NB4 (cell line): ENCODE measurements around the gene INTS1.
A peak's percentile ranks its signal among the peaks of the same experiment; 100 is the strongest.

Source experiments
- DNase-seq: peaks from one replicate; pipeline ENCODE4 v3.0.0; 2010; ENCODE audit warnings: low read depth
- H3K4me3 ChIP-seq: one replicate; pipeline ENCODE4 v1.5.1; 2011; ENCODE audit warnings: mild to moderate bottlenecking, low read depth, low read length, moderate library complexity
- MYC ChIP-seq: IDR thresholded peaks from 2 replicates; pipeline ENCODE4 v1.6.1; 2011; ENCODE audit warnings: low read depth, low read length
- POLR2A ChIP-seq: IDR thresholded peaks from 2 replicates; pipeline ENCODE4 v1.6.1; 2011; ENCODE audit warnings: mild to moderate bottlenecking; ENCODE audit not compliant: insufficient read length; ENCODE audit errors: extremely low read depth
- TF ChIP-seq, protein P1 (sequence below): IDR thresholded peaks from one replicate; pipeline ENCODE4 v1.5.1; 2012; ENCODE audit warnings: low read depth, low read length
- TF ChIP-seq, protein P2 (sequence below): IDR thresholded peaks from 2 replicates; pipeline ENCODE4 v1.6.1; 2011; ENCODE audit warnings: low read depth, low read length

Gene INTS1

DNA sequence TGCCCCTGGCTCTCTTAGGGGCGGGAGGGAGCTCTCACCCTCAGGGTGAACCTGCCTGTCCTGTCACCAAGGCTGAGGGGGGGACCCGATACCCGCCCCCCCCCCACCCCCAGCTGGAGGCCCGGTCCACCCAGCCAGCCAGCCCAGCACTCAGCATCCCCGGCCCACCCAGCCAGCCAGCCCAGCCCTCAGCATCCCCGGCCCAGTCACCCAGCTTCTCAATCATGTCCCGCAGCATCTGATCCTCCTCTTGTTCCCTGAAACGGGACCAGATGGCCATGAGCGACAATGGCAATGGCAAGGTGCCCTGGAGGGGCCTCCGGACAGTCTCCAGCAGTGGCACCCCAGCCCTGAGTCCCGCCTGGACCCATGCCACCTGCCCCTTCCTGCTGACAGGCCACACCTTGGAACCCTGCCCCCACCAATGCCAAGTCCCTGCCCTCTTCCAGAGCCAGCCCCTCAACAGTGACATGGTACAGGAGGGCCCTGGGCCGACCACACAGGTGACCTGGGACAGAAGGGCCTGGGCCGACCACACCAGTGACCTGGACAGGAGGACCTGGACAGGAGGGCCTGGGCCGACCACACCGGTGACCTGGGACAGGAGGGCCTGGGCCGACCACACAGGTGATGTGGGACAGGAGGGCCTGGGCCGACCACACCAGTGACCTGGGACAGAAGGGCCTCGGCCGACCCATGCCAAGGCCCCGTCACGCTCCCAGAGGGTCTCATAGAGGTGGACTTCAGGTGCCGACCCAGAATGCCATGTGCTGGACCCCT is 69.1 kb downstream of the INTS1 start:
- no peak overlapping the region for H3K4me3 ChIP-seq
- DNase-seq = no peak
- TF ChIP-seq, protein P1, sequence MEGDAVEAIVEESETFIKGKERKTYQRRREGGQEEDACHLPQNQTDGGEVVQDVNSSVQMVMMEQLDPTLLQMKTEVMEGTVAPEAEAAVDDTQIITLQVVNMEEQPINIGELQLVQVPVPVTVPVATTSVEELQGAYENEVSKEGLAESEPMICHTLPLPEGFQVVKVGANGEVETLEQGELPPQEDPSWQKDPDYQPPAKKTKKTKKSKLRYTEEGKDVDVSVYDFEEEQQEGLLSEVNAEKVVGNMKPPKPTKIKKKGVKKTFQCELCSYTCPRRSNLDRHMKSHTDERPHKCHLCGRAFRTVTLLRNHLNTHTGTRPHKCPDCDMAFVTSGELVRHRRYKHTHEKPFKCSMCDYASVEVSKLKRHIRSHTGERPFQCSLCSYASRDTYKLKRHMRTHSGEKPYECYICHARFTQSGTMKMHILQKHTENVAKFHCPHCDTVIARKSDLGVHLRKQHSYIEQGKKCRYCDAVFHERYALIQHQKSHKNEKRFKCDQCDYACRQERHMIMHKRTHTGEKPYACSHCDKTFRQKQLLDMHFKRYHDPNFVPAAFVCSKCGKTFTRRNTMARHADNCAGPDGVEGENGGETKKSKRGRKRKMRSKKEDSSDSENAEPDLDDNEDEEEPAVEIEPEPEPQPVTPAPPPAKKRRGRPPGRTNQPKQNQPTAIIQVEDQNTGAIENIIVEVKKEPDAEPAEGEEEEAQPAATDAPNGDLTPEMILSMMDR = no peak
- TF ChIP-seq, protein P2, sequence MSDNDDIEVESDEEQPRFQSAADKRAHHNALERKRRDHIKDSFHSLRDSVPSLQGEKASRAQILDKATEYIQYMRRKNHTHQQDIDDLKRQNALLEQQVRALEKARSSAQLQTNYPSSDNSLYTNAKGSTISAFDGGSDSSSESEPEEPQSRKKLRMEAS = no peak
- no peak for TF ChIP-seq MYC

DNA sequence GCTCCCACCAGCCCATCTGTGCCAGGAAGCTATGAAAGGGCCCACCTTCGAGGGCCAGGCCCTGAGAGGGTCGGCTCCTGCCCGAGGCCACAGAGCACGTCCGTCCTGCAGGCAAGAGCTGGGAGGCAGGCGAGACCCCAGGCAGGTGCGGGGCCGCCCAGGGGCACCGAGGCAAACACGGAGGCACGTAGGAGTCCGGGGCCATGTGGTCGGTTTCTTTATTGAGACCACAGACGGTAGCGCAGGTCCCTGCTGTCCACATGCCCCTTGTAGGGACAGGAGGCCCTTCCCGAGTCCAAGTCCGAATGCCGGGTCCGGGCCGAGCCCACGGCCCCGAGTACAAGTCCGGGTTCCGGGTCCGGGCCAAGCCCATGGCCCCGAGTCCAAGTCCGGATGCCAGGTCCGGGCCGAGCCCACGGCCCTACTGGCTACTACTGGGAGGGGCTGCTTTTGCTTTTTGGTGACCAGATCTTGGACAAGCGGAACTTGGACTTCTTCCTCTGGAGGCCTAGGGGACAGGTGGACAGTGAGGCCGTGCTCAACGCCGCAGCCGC is 69.9 kb downstream of the INTS1 start:
- no peak for DNase-seq
- TF ChIP-seq, protein P1 = no peak
- TF ChIP-seq, protein P2 = no peak
- TF ChIP-seq MYC = no peak
- TF ChIP-seq POLR2A = no peak
- H3K4me3 ChIP-seq = no peak overlapping the region

DNA sequence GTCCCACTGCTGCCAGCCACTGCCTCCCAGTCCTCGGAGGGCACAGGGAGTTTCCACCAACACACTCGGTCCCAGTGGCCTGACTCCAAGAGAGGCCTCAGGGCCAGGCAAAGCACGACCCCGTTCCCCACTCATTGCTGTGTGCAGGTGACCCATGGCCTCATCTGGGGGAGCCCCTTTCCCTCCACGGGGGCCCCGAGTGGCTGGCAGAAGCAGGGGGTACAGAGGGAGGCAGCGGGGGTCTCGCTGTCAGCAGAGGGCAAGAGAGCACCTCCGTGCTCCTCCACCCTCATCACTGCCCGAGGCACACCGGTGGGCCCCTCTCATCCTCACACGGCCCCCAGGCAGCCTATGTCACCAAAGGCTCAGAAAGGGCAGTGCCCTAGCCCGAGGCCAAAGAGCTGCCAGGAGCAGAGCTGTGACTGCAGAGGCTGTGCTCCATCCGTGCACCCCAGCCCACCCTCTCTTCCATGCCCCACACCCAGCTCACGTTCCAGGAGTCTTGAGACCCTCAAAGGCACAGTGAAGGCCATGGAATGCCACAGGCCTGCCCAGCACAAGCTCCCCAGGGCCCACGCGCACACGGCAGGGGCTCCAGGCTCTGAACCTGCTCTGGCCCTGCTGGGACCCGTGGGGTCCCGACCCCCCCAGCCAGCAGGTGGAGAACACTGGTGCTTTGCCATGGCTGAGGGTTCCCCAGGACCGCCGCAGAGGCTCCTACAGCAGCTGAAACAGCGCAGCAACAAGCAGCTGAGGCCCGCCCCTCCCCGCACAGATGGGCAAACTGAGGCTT is 70.9 kb downstream of the INTS1 start:
- DNase-seq = no peak
- TF ChIP-seq MYC = no peak
- no peak for TF ChIP-seq POLR2A
- TF ChIP-seq, protein P2 = no peak
- TF ChIP-seq, protein P1 = no peak
- H3K4me3 ChIP-seq = no peak overlapping the region

DNA sequence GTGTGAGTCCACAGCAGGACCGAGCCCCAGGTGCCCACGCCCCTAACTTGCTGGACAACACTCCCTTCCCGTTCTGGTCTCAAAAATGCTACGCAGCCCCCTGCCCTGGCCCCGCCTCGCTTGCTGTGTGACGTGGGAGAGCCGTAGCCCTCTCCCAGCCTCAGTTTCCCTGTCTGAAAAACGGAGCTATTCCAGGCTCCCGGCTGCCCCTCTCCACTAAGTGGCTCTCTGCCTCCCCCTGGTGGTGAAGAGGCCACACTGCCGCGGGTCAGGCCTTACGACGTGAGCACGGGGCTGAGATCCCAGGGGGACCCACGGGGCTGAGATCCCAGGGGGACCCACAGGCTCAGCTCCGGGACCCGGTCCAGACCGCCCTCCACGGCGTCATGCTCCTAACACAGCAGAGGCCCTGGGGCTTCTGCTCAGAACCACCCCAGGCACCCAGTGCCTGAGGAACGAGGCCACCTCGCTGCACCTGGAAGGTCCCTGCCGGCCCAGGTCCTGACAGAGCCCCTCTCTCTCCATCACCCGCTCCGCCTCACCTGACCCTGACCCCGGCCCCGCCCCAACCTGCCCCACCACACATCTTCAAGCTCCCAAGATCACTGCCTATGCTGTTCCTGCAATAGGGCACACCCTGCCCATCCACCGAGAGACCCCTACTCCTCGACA is 71.6 kb downstream of the INTS1 start:
- DNase-seq = peak; percentile 76
- TF ChIP-seq POLR2A = no peak
- TF ChIP-seq, protein P1 = peak; percentile 99
- TF ChIP-seq, protein P2 = no peak
- no peak overlapping the region for H3K4me3 ChIP-seq

DNA sequence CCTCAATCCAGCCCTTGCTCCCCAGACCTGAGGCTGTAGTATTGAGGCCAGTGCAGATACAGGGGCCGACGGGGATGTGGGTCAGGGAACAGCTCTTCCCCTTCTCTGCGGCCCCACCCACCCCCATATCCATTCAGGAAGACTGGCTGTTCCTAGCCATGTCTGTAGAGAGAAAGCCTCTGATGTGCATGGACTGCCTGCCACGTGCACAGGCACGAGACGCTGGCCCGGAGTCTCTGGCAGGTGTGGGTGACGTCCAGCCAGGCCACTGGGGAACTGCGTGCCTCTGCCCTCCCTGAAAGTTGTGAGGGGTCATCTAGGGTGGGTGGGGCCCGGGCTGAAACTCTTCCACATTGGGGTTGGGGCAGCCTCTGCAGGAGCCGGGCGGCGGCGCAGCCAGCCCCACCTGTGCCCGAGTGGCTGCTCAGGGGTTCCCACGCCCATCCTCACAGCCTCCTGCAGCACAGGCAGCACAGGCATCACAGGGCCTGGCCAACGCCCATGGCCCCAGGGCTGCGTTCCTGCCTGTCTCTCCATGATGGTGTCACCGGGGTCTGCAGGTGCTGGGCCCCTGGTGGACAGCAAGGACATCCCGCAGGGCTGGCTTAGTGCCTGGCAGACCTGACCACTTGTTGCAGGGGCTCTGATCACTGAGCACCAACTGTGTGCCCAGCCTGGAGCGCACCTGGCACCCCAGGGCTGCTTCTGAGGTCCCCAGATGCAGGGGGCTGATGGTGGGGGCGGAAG is 72.4 kb downstream of the INTS1 start:
- DNase-seq = no peak
- H3K4me3 ChIP-seq = no peak overlapping the region
- TF ChIP-seq MYC (no peak), POLR2A (no peak)
- TF ChIP-seq, protein P1 = no peak
- TF ChIP-seq, protein P2 = no peak
